Gastroesophageal sphincter (tissue), 4 donors: ENCODE measurements around the gene ATP5F1E. TPM values are rescaled to one million over a fixed set of nuclear protein-coding genes. Genes with fewer than 3 reads are reported as not detected.
A peak's percentile ranks its signal among the peaks of the same experiment; 100 is the strongest.
"Not testable (repeated sequence)": the region's sequence is repeated elsewhere in the genome, so short reads cannot be mapped to it uniquely, and the experiment has no call there.

Experiments used
- ATAC-seq: fragments of 150-250 bp; one replicate; pipeline ENCODE4 v1.9.1; 2016; ENCODE audit warnings: mild to moderate bottlenecking, moderate library complexity
- H3K27ac ChIP-seq, 4 donors: fragments of 200-600 bp; sonication (generic) in 3 of 4; 1 replicate in 3 of 4; 2 replicates in 1 of 4; pipeline ENCODE4 v1.5.1; 2016 to 2019
- H3K27me3 ChIP-seq: fragments of 200-600 bp; sonication (generic); one replicate; pipeline ENCODE4 v1.5.1; 2019
- H3K36me3 ChIP-seq, 2 donors: fragments of 200-600 bp; sonication (generic); one replicate each; pipeline ENCODE4 v1.5.1; 2019; ENCODE audit warnings: control low read depth in 1 of 2
- H3K4me1 ChIP-seq, 3 donors: fragments of 200-600 bp; sonication (generic); 1 replicate in 2 of 3; 2 replicates in 1 of 3; pipeline ENCODE4 v1.5.1; 2016 to 2019; ENCODE audit warnings: control low read depth in 2 of 3
- H3K4me3 ChIP-seq, 2 donors: fragments of 200-600 bp; sonication (generic); one replicate each; pipeline ENCODE4 v1.5.1; 2019; ENCODE audit warnings: mild to moderate bottlenecking in 1 of 2, moderate library complexity in 1 of 2
- H3K9me3 ChIP-seq, 3 donors: fragments of 200-600 bp; sonication (generic); one replicate each; pipeline ENCODE4 v1.5.1; 2017 to 2019; ENCODE audit warnings: control low read depth in 2 of 3
- EP300 ChIP-seq: sonication (generic); formaldehyde crosslinking; IDR thresholded peaks from one replicate; pipeline ENCODE4 v1.6.1; 2017; ENCODE audit warnings: antibody characterized with exemption, mild to moderate bottlenecking
- POLR2A ChIP-seq, 2 donors: fragments of 450-650 bp; IDR thresholded peaks; one replicate each; pipeline ENCODE4 v1.6.1; 2017; ENCODE audit warnings: antibody characterized with exemption in 2 of 2, mild to moderate bottlenecking in 2 of 2, moderate library complexity in 1 of 2
- POLR2AphosphoS5 ChIP-seq: sonication (generic); formaldehyde crosslinking; IDR thresholded peaks from one replicate; pipeline ENCODE4 v1.6.1; 2017; ENCODE audit warnings: antibody characterized with exemption
- WGBS, 2 donors: methylation state at CpG; one replicate each; pipeline ENCODE4 v1.1.5; 2018; ENCODE audit warnings: low coverage in 1 of 2; 5-methylcytosine and 5-hydroxymethylcytosine counted together
- total RNA-seq, 4 donors: library from RNA; depleted of rRNA; stranded (reverse); fragments of >200 nt; gene quantifications; one replicate each; pipeline ENCODE4 v1.1.0, GENCODE V29; 2016
- TF ChIP-seq, protein P1 (sequence below), 4 experiments: fragments of 200-600 bp in 2 of 4; fragments of 450-650 bp in 2 of 4; sonication (generic) in 1 of 4; IDR thresholded peaks; one replicate each; pipeline ENCODE4 v1.5.1; 2017 to 2019; ENCODE audit warnings: antibody characterized with exemption in 4 of 4, mild to moderate bottlenecking in 2 of 4, moderate library complexity in 2 of 4

The ATP5F1E gene
- total RNA-seq, 4 donors from 2014 or later = 23.1 to 40.6 (median 35.4) TPM

DNA sequence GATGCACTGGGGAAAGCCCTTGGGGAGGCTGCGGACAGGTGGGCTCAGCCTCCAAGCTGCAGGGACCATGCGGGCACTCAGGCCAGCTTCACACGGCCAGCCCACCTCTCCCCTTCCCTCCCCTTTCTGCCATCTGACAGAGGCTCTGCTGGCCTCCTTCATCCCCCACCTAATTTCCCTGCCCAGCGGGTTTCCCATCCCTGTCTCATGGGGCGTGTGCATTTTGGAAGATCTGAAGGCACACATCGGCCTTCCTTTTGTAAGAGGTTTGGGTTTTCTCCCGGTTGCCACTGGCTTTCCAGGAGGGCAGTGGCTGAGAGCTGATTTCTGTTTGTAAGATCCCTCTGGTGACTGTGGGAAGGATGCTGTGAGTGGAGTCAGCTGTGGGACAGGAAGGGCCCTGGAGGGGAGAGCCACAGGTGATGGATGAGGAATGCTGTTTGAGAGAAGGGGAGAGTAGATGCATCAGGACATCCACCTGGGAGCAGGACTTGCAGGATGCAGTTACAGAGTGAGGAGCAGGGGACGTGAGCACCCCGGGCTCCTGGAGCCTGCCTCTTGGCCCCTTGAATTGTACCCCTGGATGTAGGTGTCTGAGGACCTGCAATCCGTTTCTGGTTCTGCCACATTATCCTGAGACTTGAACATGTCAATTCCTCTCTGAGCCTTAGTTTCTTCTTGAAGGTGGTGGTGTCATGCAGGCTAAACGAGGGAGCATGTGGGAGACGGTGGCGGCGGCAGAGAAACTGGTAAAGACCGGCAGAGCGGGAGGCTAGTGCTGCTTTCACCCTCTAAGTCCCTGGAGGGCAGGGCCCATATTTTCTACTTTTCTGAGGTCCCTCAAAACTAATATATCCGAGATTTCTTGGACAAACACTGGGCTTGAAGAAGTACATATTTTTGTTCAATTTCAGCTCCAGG is 18.8 kb downstream of the ATP5F1E start:
- H3K4me1 ChIP-seq = no peaks in the 10 kb centered on the region
- peaks cover 0 to 7% of the 10 kb centered on the region in 2 donors for H3K36me3 ChIP-seq
- H3K27me3 ChIP-seq = no peaks in the 10 kb centered on the region
- 80 to 85% methylated on average over 12 to 17 of the region's 17 CpGs for WGBS, 2 donors
- no peak for ATAC-seq
- no peak overlapping the region for H3K4me3 ChIP-seq
- H3K9me3 ChIP-seq = no peaks in the 10 kb centered on the region
- H3K27ac ChIP-seq = no peak overlapping the region
- TF ChIP-seq POLR2AphosphoS5 (no peak), EP300 (no peak), POLR2A (IDR thresholded peaks at IDR 0.05) (no peak)
- TF ChIP-seq, protein P1, sequence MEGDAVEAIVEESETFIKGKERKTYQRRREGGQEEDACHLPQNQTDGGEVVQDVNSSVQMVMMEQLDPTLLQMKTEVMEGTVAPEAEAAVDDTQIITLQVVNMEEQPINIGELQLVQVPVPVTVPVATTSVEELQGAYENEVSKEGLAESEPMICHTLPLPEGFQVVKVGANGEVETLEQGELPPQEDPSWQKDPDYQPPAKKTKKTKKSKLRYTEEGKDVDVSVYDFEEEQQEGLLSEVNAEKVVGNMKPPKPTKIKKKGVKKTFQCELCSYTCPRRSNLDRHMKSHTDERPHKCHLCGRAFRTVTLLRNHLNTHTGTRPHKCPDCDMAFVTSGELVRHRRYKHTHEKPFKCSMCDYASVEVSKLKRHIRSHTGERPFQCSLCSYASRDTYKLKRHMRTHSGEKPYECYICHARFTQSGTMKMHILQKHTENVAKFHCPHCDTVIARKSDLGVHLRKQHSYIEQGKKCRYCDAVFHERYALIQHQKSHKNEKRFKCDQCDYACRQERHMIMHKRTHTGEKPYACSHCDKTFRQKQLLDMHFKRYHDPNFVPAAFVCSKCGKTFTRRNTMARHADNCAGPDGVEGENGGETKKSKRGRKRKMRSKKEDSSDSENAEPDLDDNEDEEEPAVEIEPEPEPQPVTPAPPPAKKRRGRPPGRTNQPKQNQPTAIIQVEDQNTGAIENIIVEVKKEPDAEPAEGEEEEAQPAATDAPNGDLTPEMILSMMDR (IDR thresholded peaks at IDR 0.05) = no peak

- not testable (repeated sequence) for ATAC-seq, H3K4me3 ChIP-seq, H3K4me1 ChIP-seq, H3K27me3 ChIP-seq, H3K9me3 ChIP-seq, H3K36me3 ChIP-seq
- 81 to 100% methylated on average over 1 to 3 of the region's 3 CpGs for WGBS, 2 donors
- peak overlapping the region in 3 of 4 donors; percentile 19 to 45 (median 20) for H3K27ac ChIP-seq
These were observed 20.3 kb downstream of the ATP5F1E start for GRCh38 chr20:59011874-59012157.

GRCh38 chr20:59010995-59011873 is 20.9 kb downstream of the ATP5F1E start:
- TF ChIP-seq, protein P1 (IDR thresholded peaks at IDR 0.05) = no peak
- TF ChIP-seq POLR2AphosphoS5 = no peak
- no peak for TF ChIP-seq POLR2A (IDR thresholded peaks at IDR 0.05)
- TF ChIP-seq EP300 = no peak
- Histone ChIP-seq H3K36me3 (no peaks in the 10 kb centered on the region), H3K4me3 (no peak overlapping the region), H3K27me3 (no peaks in the 10 kb centered on the region), H3K4me1 (peaks cover 0 to 13% (median 6%) of the 10 kb centered on the region in 3 donors), H3K9me3 (no peaks in the 10 kb centered on the region), H3K27ac (peak overlapping the region in 3 of 4 donors; percentile 19 to 45 (median 20))
- ATAC-seq = no peak
- 64 to 65% methylated on average over 6 to 10 of the region's 17 CpGs for WGBS, 2 donors

DNA sequence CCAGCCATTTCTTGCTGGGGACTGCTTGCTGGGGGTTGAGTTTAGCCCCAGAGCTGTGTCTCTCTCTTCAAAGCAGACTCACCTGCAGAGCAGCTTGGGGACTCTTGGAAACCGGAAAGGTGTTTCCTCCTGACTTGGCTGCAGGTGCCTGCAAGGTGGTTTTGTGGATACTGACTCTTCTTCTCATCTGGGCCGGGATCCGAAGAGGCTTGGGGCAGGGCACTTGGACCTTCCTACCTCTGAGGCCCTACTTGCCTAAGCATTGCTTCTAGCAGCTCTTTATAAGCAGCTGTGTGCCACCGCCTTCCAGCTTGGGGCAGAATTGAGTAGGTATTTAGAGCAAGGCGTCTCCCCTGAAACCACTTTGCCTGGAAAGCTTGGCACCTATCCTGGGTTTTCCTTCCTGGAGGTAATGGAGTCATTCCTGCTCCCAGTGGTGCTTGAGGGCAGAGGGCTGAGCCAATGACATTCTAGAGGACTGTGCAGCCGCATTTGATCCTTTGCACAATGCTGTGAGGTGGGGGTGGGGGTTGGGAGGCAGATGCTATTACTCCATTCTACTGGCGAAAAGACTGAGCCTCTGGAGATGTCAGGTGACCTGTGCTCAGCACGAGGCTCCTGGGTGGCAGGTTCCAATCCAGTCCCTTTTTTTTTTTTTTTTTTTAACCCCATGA is 21.7 kb downstream of the ATP5F1E start:
- Histone ChIP-seq H3K36me3 (no peaks in the 10 kb centered on the region), H3K27me3 (no peaks in the 10 kb centered on the region), H3K9me3 (no peaks in the 10 kb centered on the region), H3K4me1 (peaks cover 0 to 20% (median 13%) of the 10 kb centered on the region in 3 donors), H3K27ac (peak overlapping the region in 3 of 4 donors; percentile 26 to 35 (median 29)), H3K4me3 (no peak overlapping the region)
- 58 to 79% methylated on average over 4 of the region's 8 CpGs for WGBS, 2 donors
- ATAC-seq = no peak
- TF ChIP-seq POLR2AphosphoS5 = no peak
- TF ChIP-seq, protein P1 (IDR thresholded peaks at IDR 0.05) = no peak
- no peak for TF ChIP-seq POLR2A (IDR thresholded peaks at IDR 0.05)
- TF ChIP-seq EP300 = no peak
